ENCODE results near the gene EMSY.

Gene EMSY

DNA sequence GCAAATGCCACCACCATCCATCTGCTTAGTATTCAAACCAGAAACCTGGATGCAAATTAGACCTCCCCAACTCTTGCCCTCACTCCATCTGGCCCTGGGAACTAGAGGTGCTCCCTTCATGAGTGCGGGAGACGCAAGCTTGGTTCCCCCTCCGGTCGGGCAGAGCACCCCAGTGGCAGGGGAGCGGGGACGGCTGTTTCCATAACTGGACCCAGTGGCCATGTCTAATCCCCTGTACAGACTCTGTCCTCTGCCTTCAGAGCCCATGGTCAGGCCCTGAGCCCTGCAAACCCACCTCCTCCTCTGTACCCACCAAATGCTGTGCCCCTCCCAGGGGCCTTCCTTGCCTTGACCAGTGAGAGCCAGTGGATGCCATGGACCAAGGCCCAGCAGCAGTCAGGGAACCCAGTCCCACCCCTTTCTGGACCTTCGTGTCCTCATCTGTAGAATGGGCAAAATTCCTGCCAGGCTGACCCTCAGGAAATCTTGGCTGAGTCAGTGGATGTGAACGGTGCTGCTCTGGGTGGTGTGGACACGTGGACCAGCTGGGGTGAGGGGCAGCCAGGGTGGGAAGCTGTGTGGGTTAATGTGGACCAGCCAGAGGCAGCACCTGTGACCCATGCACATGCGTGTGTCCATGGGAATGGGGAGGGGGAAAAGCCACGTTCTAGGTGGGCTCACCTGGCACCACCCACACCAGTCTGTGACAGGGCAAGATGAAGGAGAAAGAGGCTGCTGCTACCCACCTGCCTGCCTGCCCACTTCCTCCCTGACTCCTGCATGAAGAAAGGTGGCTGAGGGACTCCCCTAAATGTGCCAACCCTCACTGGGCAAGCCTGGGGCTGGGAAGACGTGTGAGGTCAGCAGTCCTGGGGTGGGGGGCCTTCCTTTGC lies 153.0 kb downstream of the EMSY start:
- DNase-seq, result no peak

DNA sequence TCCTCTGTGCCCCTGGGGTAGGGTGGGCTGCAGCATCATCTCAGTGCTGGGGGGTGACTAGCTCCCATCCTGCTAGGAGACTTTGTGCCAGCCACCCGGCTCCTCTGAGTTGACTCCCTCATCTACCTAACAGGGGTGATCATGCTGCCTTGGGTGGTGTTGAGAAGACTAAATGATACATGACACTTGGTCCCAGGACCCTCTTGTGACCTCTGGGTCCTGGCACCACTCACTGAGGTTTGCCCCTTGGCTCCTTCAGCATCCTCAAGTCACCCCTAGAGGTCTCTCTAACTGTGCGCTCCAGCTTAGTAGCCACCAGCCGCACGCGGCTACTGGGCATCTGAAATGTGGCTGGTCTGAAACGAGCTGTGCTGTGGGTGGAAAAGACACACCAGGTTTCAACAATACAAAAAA lies 153.6 kb downstream of the EMSY start:
- no peak for DNase-seq

DNA sequence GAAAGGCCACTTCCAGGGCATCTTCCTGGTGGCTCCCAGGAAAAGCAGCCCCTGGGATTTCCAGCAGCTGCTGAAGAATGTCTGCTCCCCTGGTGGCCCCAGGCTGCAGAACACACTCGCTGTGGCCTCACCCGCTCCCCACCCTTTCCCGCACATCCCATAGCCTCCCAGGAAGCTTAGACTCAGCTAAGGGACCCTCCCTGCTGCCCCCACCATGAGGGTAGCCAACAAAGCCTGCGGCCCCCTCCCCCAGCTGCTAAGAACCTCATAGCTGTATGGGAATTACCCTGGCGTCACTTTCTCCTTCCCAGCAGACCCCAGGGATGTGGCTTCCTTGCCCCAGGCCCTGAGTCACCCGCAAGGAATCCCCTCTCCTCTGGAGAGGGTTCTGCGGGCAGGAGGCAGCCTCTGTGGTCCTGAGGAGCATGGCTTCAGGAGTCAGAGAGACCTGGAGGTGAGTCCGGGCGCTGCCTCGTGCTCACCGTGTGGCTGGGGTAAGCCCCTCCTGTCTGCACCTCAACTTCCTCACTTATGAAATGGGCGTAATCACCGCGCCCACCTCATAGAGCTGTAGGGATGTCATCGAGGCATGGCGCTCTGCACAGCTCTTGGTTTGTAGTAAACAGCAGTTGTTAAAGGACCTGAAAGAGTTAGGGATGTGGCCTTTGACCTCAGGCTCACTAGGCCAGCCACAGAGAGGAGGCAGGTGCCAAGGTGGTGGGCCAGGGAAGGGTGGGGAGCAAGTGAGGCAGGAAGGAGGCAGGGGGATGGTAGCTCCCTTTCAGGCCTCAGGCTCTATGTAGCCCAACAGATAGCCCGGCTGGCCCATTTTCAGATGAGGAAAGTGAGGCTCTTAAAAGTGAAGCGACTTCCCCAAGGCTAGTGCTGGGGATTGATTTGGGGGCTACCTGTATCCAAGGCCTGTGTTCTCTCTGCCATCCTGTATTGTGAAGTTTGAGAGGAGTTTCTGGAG lies 154.5 kb downstream of the EMSY start:
- DNase-seq, result no peak

DNA sequence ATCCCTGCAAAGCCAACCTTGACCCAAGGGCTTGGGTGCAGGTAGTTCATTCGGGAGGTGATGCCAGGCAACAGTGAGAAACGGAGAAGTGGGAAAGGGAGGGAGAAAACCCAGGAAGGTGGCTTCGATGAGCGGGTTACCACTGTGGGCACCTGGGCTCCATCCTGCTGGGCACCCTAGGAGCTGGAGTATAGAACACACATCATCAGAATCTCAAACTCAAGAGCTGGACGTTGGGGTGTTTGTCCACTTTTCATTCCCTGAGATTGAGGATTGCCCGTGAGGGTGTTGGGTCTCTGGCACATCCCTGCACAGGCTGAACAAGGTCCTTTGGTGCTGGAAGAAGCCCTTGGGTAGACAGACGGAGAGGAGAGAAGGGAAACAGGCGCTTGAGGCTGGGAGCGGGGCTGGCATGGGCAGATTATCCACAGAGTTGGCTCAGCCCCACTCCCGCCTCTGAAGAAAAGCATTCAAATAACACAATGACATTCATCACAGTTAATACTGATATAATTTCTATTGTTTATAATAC lies 155.4 kb downstream of the EMSY start:
- DNase-seq, result no peak

DNA sequence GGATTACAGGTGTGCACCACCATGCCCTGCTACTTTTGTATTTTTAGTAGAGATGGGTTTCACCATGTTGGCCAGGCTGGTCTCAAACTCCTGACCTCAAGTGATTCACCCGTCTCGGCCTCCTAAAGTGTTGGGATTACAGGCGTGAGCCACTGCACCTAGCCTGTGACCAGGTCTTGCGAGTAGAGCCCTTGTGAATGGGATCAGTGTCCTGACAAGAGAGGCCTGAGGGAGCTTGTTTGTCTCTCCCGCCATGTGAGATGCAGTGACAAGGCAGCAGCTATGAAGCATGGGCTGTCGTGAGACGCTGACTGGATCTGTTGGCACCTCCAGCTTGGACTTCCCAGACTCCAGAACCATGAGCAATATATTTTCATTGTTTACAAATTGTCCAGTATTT lies 156.5 kb downstream of the EMSY start:
- DNase-seq, result no peak

DNA sequence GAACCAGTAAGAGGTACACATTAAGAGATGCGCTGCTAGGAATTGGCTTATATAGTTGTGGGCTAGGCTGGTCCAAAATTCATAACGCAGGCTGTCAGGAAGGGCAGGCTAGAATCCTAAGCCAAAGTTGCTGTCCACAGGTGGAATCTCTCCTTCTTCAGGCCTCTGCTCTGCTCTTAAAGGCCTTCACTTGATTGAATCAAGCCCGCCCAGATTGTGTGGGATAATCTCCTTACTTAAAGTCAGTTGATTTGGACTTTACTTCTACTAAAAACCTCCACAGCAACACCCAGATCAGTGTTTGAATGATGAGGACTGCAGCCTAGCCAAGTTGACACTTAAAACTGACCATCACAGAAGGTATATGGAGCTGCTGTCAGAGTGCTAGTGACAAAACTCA lies 156.9 kb downstream of the EMSY start:
- no peak for DNase-seq

DNA sequence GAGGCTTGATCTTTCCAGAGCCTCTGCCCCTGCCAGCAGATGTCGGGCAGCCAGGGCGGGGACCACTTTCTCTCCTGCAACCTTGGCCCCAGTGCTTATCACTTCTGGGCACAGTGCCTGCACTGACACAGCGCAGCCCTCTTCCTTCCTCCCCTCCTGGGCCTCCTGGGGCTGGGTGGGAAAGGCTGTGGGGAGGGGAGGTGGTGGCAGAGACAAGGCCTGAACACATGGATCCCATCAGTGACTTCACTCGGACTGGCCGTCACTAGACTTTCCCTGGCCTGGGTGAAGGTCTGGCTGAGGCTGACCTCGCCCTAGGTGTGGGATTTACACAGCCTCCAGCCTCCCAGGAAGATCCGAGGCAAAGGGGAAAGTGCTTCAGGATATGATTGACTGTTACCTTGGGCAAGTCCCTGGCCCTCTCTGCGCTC lies 157.6 kb downstream of the EMSY start:
- DNase-seq, result no peak

All from activated naive CD4-positive, alpha-beta T cell (primary cell).